GM19397 (cell line): ENCODE results near the gene NKG7.
A peak's percentile ranks its signal among the peaks of the same experiment; 100 is the strongest.

Experiments
- ATAC-seq: cut with Tn5 transposase; IDR thresholded peaks from one replicate; pipeline ENCODE4 v1.9.1; 2021; ENCODE audit warnings: mild to moderate bottlenecking, moderate library complexity; ENCODE audit not compliant: unreplicated experiment

NKG7 gene

GRCh38 chr19:51364200-51365106 lies 8.0 kb downstream of the NKG7 start:
- ATAC-seq, result no peak

GRCh38 chr19:51361239-51361638 lies 11.2 kb downstream of the NKG7 start:
- no peak for ATAC-seq

- no peak for ATAC-seq
Measured at GRCh38 chr19:51359294-51359693, 13.2 kb downstream of the NKG7 start.

GRCh38 chr19:51357952-51358351 lies 14.5 kb downstream of the NKG7 start:
- no peak for ATAC-seq

GRCh38 chr19:51356159-51356801 lies 16.2 kb downstream of the NKG7 start:
- no peak for ATAC-seq

GRCh38 chr19:51354742-51355148 lies 17.7 kb downstream of the NKG7 start:
- no peak for ATAC-seq

GRCh38 chr19:51354103-51354741 lies 18.2 kb downstream of the NKG7 start:
- ATAC-seq, result no peak

- no peak for ATAC-seq
Measured at GRCh38 chr19:51352783-51353360, 19.6 kb downstream of the NKG7 start.

GRCh38 chr19:51351266-51351990 lies 21.0 kb downstream of the NKG7 start:
- no peak for ATAC-seq

- no peak for ATAC-seq
Measured at GRCh38 chr19:51347209-51347928, 25.1 kb downstream of the NKG7 start.

GRCh38 chr19:51346742-51347141 lies 25.7 kb downstream of the NKG7 start:
- no peak for ATAC-seq

- no peak for ATAC-seq
Measured at GRCh38 chr19:51345076-51345620, 27.3 kb downstream of the NKG7 start.

GRCh38 chr19:51342631-51343569 lies 29.6 kb downstream of the NKG7 start:
- no peak for ATAC-seq

- ATAC-seq, result no peak
Measured at GRCh38 chr19:51341976-51342580, 30.4 kb downstream of the NKG7 start, which contains the start of gene VSIG10L. TSS of gene VSIG10L (minus strand) at chr19:51342139. CDS start at chr19:51342124, 15 bp downstream.

GRCh38 chr19:51341066-51341465 lies 31.4 kb downstream of the NKG7 start:
- ATAC-seq, result no peak

GRCh38 chr19:51339687-51340656 lies 32.5 kb downstream of the NKG7 start:
- peak; percentile 47 for ATAC-seq

GRCh38 chr19:51339313-51339686 lies 33.2 kb downstream of the NKG7 start:
- no peak for ATAC-seq
